Measurements from ENCODE around the gene TMEM63B.
"Not testable (repeated sequence)": the region's sequence is repeated elsewhere in the genome, so short reads cannot be mapped to it uniquely, and the experiment has no call there.

TMEM63B gene

GRCh38 chr6:44182911-44183390 is 55.6 kb downstream of the TMEM63B start:
- FAIRE-seq (no peak), DNase-seq (ENCODE audit: insufficient read length, low spot score) (no peak)
- TF ChIP-seq POLR2A (IDR thresholded peaks at IDR 0.05; ENCODE audit: low read depth, low read length): no peak

GRCh38 chr6:44183783-44184182 is 56.4 kb downstream of the TMEM63B start:
- no peak for TF ChIP-seq POLR2A (IDR thresholded peaks at IDR 0.05; ENCODE audit: low read depth, low read length)
- DNase-seq (ENCODE audit: insufficient read length, low spot score): no peak
- FAIRE-seq: no peak

- FAIRE-seq: not testable (repeated sequence)
Observed at GRCh38 chr6:44185356-44185755, 58.0 kb downstream of the TMEM63B start.

GRCh38 chr6:44185953-44186634 is 58.7 kb downstream of the TMEM63B start:
- DNase-seq (ENCODE audit: insufficient read length, low spot score): no peak
- no peak for FAIRE-seq
- TF ChIP-seq POLR2A (IDR thresholded peaks at IDR 0.05; ENCODE audit: low read depth, low read length): no peak

More at GRCh38 chr6:44185356-44185755, 58.0 kb downstream of the TMEM63B start:
- DNase-seq (ENCODE audit: insufficient read length, low spot score): not testable (repeated sequence)

GRCh38 chr6:44186635-44187025 is 59.3 kb downstream of the TMEM63B start:
- DNase-seq (ENCODE audit: insufficient read length, low spot score) (no peak), FAIRE-seq (no peak)
- no peak for TF ChIP-seq POLR2A (IDR thresholded peaks at IDR 0.05; ENCODE audit: low read depth, low read length)

- DNase-seq (ENCODE audit: insufficient read length, low spot score) (no peak), FAIRE-seq (no peak)
- no peak for TF ChIP-seq POLR2A (IDR thresholded peaks at IDR 0.05; ENCODE audit: low read depth, low read length)
Observed at GRCh38 chr6:44188819-44189218, 61.5 kb downstream of the TMEM63B start.

- TF ChIP-seq POLR2A (IDR thresholded peaks at IDR 0.05; ENCODE audit: low read depth, low read length): no peak
- no peak for FAIRE-seq
- DNase-seq (ENCODE audit: insufficient read length, low spot score): peak; percentile 3
Observed at GRCh38 chr6:44189257-44189656, 61.9 kb downstream of the TMEM63B start.

GRCh38 chr6:44190715-44191114 is 63.4 kb downstream of the TMEM63B start:
- DNase-seq (ENCODE audit: insufficient read length, low spot score) (no peak), FAIRE-seq (no peak)
- TF ChIP-seq POLR2A (IDR thresholded peaks at IDR 0.05; ENCODE audit: low read depth, low read length): no peak

GRCh38 chr6:44192428-44193041 is 65.2 kb downstream of the TMEM63B start:
- no peak for TF ChIP-seq POLR2A (IDR thresholded peaks at IDR 0.05; ENCODE audit: low read depth, low read length)
- DNase-seq (ENCODE audit: insufficient read length, low spot score) (peak; percentile 49), FAIRE-seq (no peak)

GRCh38 chr6:44193307-44193910 is 66.1 kb downstream of the TMEM63B start:
- no peak for FAIRE-seq
- peak; percentile 0 for DNase-seq (ENCODE audit: insufficient read length, low spot score)
- TF ChIP-seq POLR2A (IDR thresholded peaks at IDR 0.05; ENCODE audit: low read depth, low read length): no peak

GRCh38 chr6:44194326-44194725 is 67.0 kb downstream of the TMEM63B start:
- FAIRE-seq (no peak), DNase-seq (ENCODE audit: insufficient read length, low spot score) (peak; percentile 1)
- no peak for TF ChIP-seq POLR2A (IDR thresholded peaks at IDR 0.05; ENCODE audit: low read depth, low read length)

- not testable (repeated sequence) for FAIRE-seq; DNase-seq (ENCODE audit: insufficient read length, low spot score)
Observed at GRCh38 chr6:44196351-44196750, 69.0 kb downstream of the TMEM63B start.

- DNase-seq (ENCODE audit: insufficient read length, low spot score) (peak; percentile 2), FAIRE-seq (no peak)
- no peak for TF ChIP-seq POLR2A (IDR thresholded peaks at IDR 0.05; ENCODE audit: low read depth, low read length)
Observed at GRCh38 chr6:44198684-44199083, 71.3 kb downstream of the TMEM63B start.

- no peak for TF ChIP-seq POLR2A (IDR thresholded peaks at IDR 0.05; ENCODE audit: low read depth, low read length)
- FAIRE-seq (no peak), DNase-seq (ENCODE audit: insufficient read length, low spot score) (no peak)
Observed at GRCh38 chr6:44199883-44200282, 72.5 kb downstream of the TMEM63B start.

- FAIRE-seq (no peak), DNase-seq (ENCODE audit: insufficient read length, low spot score) (peak; percentile 1)
- TF ChIP-seq POLR2A (IDR thresholded peaks at IDR 0.05; ENCODE audit: low read depth, low read length): no peak
Observed at GRCh38 chr6:44201200-44201599, 73.8 kb downstream of the TMEM63B start.
